ENCODE data around the gene MRPL44.

The MRPL44 gene

GRCh38 chr2:223957092-223957851 lies at the start of gene MRPL44:
MRPL44 (plus strand) TSS chr2:223957463; CDS start chr2:223957473, 10 bp downstream.
- DNase-seq (ENCODE audit: low read depth in 2 of 2): peak; percentile 87 to 91

GRCh38 chr2:223908304-223908998 lies 48.8 kb upstream of the MRPL44 start:
- no peak for DNase-seq (ENCODE audit: low read depth in 2 of 2)

GRCh38 chr2:223909001-223909741 lies 48.1 kb upstream of the MRPL44 start:
- DNase-seq (ENCODE audit: low read depth in 2 of 2): no peak

- DNase-seq (ENCODE audit: low read depth in 2 of 2): no peak
Observed at GRCh38 chr2:223914324-223914723, 42.9 kb upstream of the MRPL44 start.

- no peak for DNase-seq (ENCODE audit: low read depth in 2 of 2)
Observed at GRCh38 chr2:223915071-223915470, 42.2 kb upstream of the MRPL44 start.

- DNase-seq (ENCODE audit: low read depth in 2 of 2): no peak
Observed at GRCh38 chr2:223916181-223916920, 40.9 kb upstream of the MRPL44 start.

GRCh38 chr2:223918671-223919134 lies 38.6 kb upstream of the MRPL44 start:
- DNase-seq (ENCODE audit: low read depth in 2 of 2): no peak

- DNase-seq (ENCODE audit: low read depth in 2 of 2): no peak
Observed at GRCh38 chr2:223920109-223920508, 37.2 kb upstream of the MRPL44 start.

- DNase-seq (ENCODE audit: low read depth in 2 of 2): no peak
Observed at GRCh38 chr2:223921204-223921603, 36.1 kb upstream of the MRPL44 start.

GRCh38 chr2:223922308-223922707 lies 35.0 kb upstream of the MRPL44 start:
- DNase-seq (ENCODE audit: low read depth in 2 of 2): no peak

- peak in 1 of 2 experiments; percentile 31 for DNase-seq (ENCODE audit: low read depth in 2 of 2)
Observed at GRCh38 chr2:223923976-223924375, 33.3 kb upstream of the MRPL44 start.

- peak in 1 of 2 experiments; percentile 46 for DNase-seq (ENCODE audit: low read depth in 2 of 2)
Observed at GRCh38 chr2:223925106-223925505, 32.2 kb upstream of the MRPL44 start.

- DNase-seq (ENCODE audit: low read depth in 2 of 2): no peak
Observed at GRCh38 chr2:223928113-223929006, 28.9 kb upstream of the MRPL44 start.

- no peak for DNase-seq (ENCODE audit: low read depth in 2 of 2)
Observed at GRCh38 chr2:223929571-223930102, 27.6 kb upstream of the MRPL44 start.

- DNase-seq (ENCODE audit: low read depth in 2 of 2): no peak
Observed at GRCh38 chr2:223930103-223930976, 26.9 kb upstream of the MRPL44 start.

GRCh38 chr2:223932816-223933800 lies 24.2 kb upstream of the MRPL44 start:
- no peak for DNase-seq (ENCODE audit: low read depth in 2 of 2)

- DNase-seq (ENCODE audit: low read depth in 2 of 2): no peak
Observed at GRCh38 chr2:223934870-223935269, 22.4 kb upstream of the MRPL44 start.

Data from fibroblast of skin of left quadriceps (primary cell).